Caco-2 (cell line): ENCODE data around the gene ADGB. TPM values are rescaled to one million over a fixed set of nuclear protein-coding genes. Genes with fewer than 3 reads are reported as not detected.

ENCODE experiments used
- BruUV-seq: library from RNA; stranded (reverse); fragments of 400-500 nt; replicated peaks from 2 replicates; lab custom pipeline; 2021; lab: Mats Ljungman, UMichigan
- CTCF ChIA-PET: fragments of 300-600 bp; sonication (Branson Sonifier 250); formaldehyde crosslinking; loops from one replicate; lab custom pipeline; 2022; ENCODE audit warnings: antibody characterized with exemption; lab: Charles Lee
- POLR2A ChIA-PET: fragments of 300-600 bp; sonication (Branson Sonifier 250); formaldehyde crosslinking; loops from one replicate; lab custom pipeline; 2022; ENCODE audit warnings: antibody characterized with exemption; lab: Charles Lee
- DNase-seq, 2 experiments: peaks; one replicate each; pipeline versions ENCODE4 v3.0.0 to v3.0.0-alpha.2; 2020 to 2022
- H3K27me3 ChIP-seq: replicated peaks from 2 replicates; pipeline ENCODE4 v1.6.0; 2011; ENCODE audit warnings: low read length; ENCODE audit not compliant: control insufficient read depth, insufficient read depth
- H3K36me3 ChIP-seq: 2 replicates; pipeline ENCODE4 v1.5.1; 2011; ENCODE audit warnings: low read length; ENCODE audit not compliant: control insufficient read depth, insufficient read depth
- H3K4me1 ChIP-seq: fragments of 250-450 bp; sonication (Bioruptor Pico); 2 replicates; pipeline ENCODE4 v1.5.1; 2020; ENCODE audit warnings: mild to moderate bottlenecking
- H3K4me3 ChIP-seq: 2 replicates; pipeline ENCODE4 v1.5.1; 2011; ENCODE audit warnings: low read depth, mild to moderate bottlenecking, control low read depth, low read length
- H3K9me3 ChIP-seq: fragments of 250-450 bp; sonication (Bioruptor Pico); 2 replicates; pipeline ENCODE4 v1.5.1; 2020; ENCODE audit warnings: mild to moderate bottlenecking, moderate library complexity
- H3K27ac Mint-ChIP-seq: one replicate; pipeline ENCODE4 v1.8.0; 2022; ENCODE audit warnings: mixed read lengths; ENCODE audit not compliant: unreplicated experiment
- H3K27me3 Mint-ChIP-seq: one replicate; pipeline ENCODE4 v1.8.0; 2022; ENCODE audit warnings: mixed read lengths; ENCODE audit not compliant: insufficient read depth, unreplicated experiment
- H3K36me3 Mint-ChIP-seq: one replicate; pipeline ENCODE4 v1.8.0; 2022; ENCODE audit warnings: mild to moderate bottlenecking, mixed read lengths; ENCODE audit not compliant: insufficient read depth, unreplicated experiment
- H3K4me1 Mint-ChIP-seq: one replicate; pipeline ENCODE4 v1.8.0; 2022; ENCODE audit warnings: low read depth, mixed read lengths; ENCODE audit not compliant: unreplicated experiment
- H3K4me3 Mint-ChIP-seq: one replicate; pipeline ENCODE4 v1.8.0; 2022; ENCODE audit warnings: mild to moderate bottlenecking, moderate library complexity, mixed read lengths; ENCODE audit not compliant: unreplicated experiment
- H3K9me3 Mint-ChIP-seq: one replicate; pipeline ENCODE4 v1.8.0; 2022; ENCODE audit warnings: mixed read lengths; ENCODE audit not compliant: unreplicated experiment
- CTCF ChIP-seq, 2 experiments: fragments of 200-600 bp in 1 of 2; IDR thresholded peaks; 1 replicate in 1 of 2; 2 replicates in 1 of 2; pipeline versions ENCODE4 v1.5.1 to v1.8.0; 2011 to 2022; ENCODE audit warnings: antibody characterized with exemption in 1 of 2, control low read depth in 1 of 2, inconsistent platforms in 1 of 2, low read depth in 1 of 2, low read length in 1 of 2, mild to moderate bottlenecking in 1 of 2, moderate library complexity in 1 of 2; ENCODE audit not compliant: insufficient read depth in 1 of 2, severe bottlenecking in 1 of 2, unreplicated experiment in 1 of 2
- intact Hi-C: fragments of 100-400 bp; cut with micrococcal nuclease; formaldehyde crosslinking; loops from one replicate; pipeline ENCODE4 v1.10.0; 2022; ENCODE audit not compliant: unreplicated experiment
- total RNA-seq: library from RNA; stranded (reverse); gene quantifications from 2 replicates; pipeline ENCODE4 v1.2.3, GENCODE V29; 2022

ADGB gene
- total RNA-seq, 1 experiment from 2014 or later: not detected

GRCh38 chr6:146862508-146862919, 263.7 kb downstream of the ADGB start:
- no peaks in the 10 kb centered on the region for H3K36me3 Mint-ChIP-seq
- H3K4me1 Mint-ChIP-seq: no peaks in the 10 kb centered on the region
- Histone ChIP-seq H3K4me1 (no peaks in the 10 kb centered on the region), H3K4me3 (no peak overlapping the region), H3K27me3 (no peaks in the 10 kb centered on the region), H3K9me3 (no peaks in the 10 kb centered on the region), H3K36me3 (no peaks in the 10 kb centered on the region)
- DNase-seq: no peak
- BruUV-seq: no TSS peak
- no peaks in the 10 kb centered on the region for H3K9me3 Mint-ChIP-seq
- ChIA-PET POLR2A (no interaction called here), CTCF (no interaction called here)
- H3K27me3 Mint-ChIP-seq: no peaks in the 10 kb centered on the region
- H3K4me3 Mint-ChIP-seq: no peak overlapping the region
- no peak overlapping the region for H3K27ac Mint-ChIP-seq
- intact Hi-C loops: no loop called here
- no peak for TF ChIP-seq CTCF (IDR thresholded peaks at IDR 0.05; ENCODE audit: insufficient read depth in 1 of 2, low read depth in 1 of 2, low read length in 1 of 2, severe bottlenecking in 1 of 2, unreplicated experiment in 1 of 2)

GRCh38 chr6:146864300-146864699, 265.5 kb downstream of the ADGB start:
- Mint-ChIP-seq H3K27me3 (no peaks in the 10 kb centered on the region), H3K4me3 (no peak overlapping the region), H3K4me1 (no peaks in the 10 kb centered on the region), H3K36me3 (no peaks in the 10 kb centered on the region), H3K9me3 (no peaks in the 10 kb centered on the region), H3K27ac (no peak overlapping the region)
- intact Hi-C loops: no loop called here
- ChIA-PET CTCF (no interaction called here), POLR2A (no interaction called here)
- DNase-seq: no peak
- no peaks in the 10 kb centered on the region for H3K27me3 ChIP-seq
- H3K36me3 ChIP-seq: no peaks in the 10 kb centered on the region
- H3K4me1 ChIP-seq: no peaks in the 10 kb centered on the region
- no peak overlapping the region for H3K4me3 ChIP-seq
- TF ChIP-seq CTCF (IDR thresholded peaks at IDR 0.05; ENCODE audit: insufficient read depth in 1 of 2, low read depth in 1 of 2, low read length in 1 of 2, severe bottlenecking in 1 of 2, unreplicated experiment in 1 of 2): no peak
- BruUV-seq: no TSS peak
- no peaks in the 10 kb centered on the region for H3K9me3 ChIP-seq

- no TSS peak for BruUV-seq
- H3K36me3 ChIP-seq: no peaks in the 10 kb centered on the region
- H3K27me3 Mint-ChIP-seq: no peaks in the 10 kb centered on the region
- H3K4me1 ChIP-seq: no peaks in the 10 kb centered on the region
- POLR2A ChIA-PET: no interaction called here
- H3K4me3 Mint-ChIP-seq: no peak overlapping the region
- H3K27ac Mint-ChIP-seq: no peak overlapping the region
- no peak for DNase-seq
- no peaks in the 10 kb centered on the region for H3K9me3 Mint-ChIP-seq
- TF ChIP-seq CTCF (IDR thresholded peaks at IDR 0.05; ENCODE audit: insufficient read depth in 1 of 2, low read depth in 1 of 2, low read length in 1 of 2, severe bottlenecking in 1 of 2, unreplicated experiment in 1 of 2): no peak
- H3K36me3 Mint-ChIP-seq: no peaks in the 10 kb centered on the region
- H3K27me3 ChIP-seq: no peaks in the 10 kb centered on the region
- CTCF ChIA-PET: no interaction called here
- no peak overlapping the region for H3K4me3 ChIP-seq
- no peaks in the 10 kb centered on the region for H3K4me1 Mint-ChIP-seq
- intact Hi-C loops: no loop called here
- H3K9me3 ChIP-seq: no peaks in the 10 kb centered on the region
Measured at GRCh38 chr6:146864885-146865284, 266.1 kb downstream of the ADGB start.

Other genes with a start within 250 kb of the ADGB start
- gene RAB32, start 55.1 kb upstream of the ADGB start, total RNA-seq: 9.0 and 11.8 TPM in 2 replicates